Psoas muscle (tissue), 8 donors: ENCODE data around the gene CACNA1C. TPM values are rescaled to one million over a fixed set of nuclear protein-coding genes. Genes with fewer than 3 reads are reported as not detected.

Experiments
- ATAC-seq, 4 donors: fragments of 200-7000 bp; cut with Tn5 transposase; one replicate each; pipeline ENCODE4 v1.9.1; 2020; ENCODE audit warnings: moderate library complexity in 3 of 4, mild to moderate bottlenecking in 2 of 4
- DNase-seq, 2 donors: peaks; one replicate each; pipeline ENCODE4 v3.0.0-alpha.2; 2020
- H3K27ac ChIP-seq: fragments of 200-600 bp; one replicate; pipeline ENCODE4 v1.8.0; 2022
- H3K27me3 ChIP-seq, 3 donors: fragments of 200-600 bp in 1 of 3; one replicate each; pipeline versions ENCODE4 v1.6.1 to v1.8.0; 2013 to 2022; ENCODE audit warnings: low read length in 2 of 3, mild to moderate bottlenecking in 2 of 3, moderate library complexity in 1 of 3; ENCODE audit not compliant: insufficient read depth in 3 of 3
- H3K36me3 ChIP-seq, 2 donors: fragments of 200-600 bp in 1 of 2; one replicate each; pipeline versions ENCODE4 v1.6.1 to v1.8.0; 2013 to 2022; ENCODE audit warnings: low read depth in 1 of 2, mild to moderate bottlenecking in 1 of 2, moderate library complexity in 1 of 2; ENCODE audit not compliant: insufficient read depth in 1 of 2
- H3K4me1 ChIP-seq: fragments of 200-600 bp; one replicate; pipeline ENCODE4 v1.8.0; 2022
- H3K4me3 ChIP-seq: fragments of 200-600 bp; one replicate; pipeline ENCODE4 v1.8.0; 2022; ENCODE audit warnings: mild to moderate bottlenecking
- H3K9me3 ChIP-seq: fragments of 200-600 bp; one replicate; pipeline ENCODE4 v1.8.0; 2022
- CTCF ChIP-seq: fragments of 200-600 bp; IDR thresholded peaks from one replicate; pipeline ENCODE4 v1.8.0; 2022; ENCODE audit warnings: antibody characterized with exemption
- WGBS, 3 donors: extraction: QIAGEN DNeasy Blood & Tissue Kit; methylation state at CpG; one replicate each; pipeline versions ENCODE4 v1.1.6 to v1.1.7; 2013; 5-methylcytosine and 5-hydroxymethylcytosine counted together
- intact Hi-C, 2 donors: fragments of 100-400 bp; cut with DNase I; formaldehyde crosslinking; loops; one replicate each; pipeline versions ENCODE4 v1.11.0 to v1.14.2; 2022
- polyA plus RNA-seq, 3 donors: library from polyadenylated mRNA; stranded (reverse); fragments of 200-250 nt; gene quantifications; one replicate each; pipeline ENCODE4 v1.2.3, GENCODE V29; 2013
- total RNA-seq, 4 donors: library from RNA; stranded (reverse); fragmentation: NEBNext Ultra II Directional in 2 of 4; extraction: Animal tissue kit (Norgen Biotek cat#: 25700) in 2 of 4; gene quantifications; one replicate each; pipeline versions ENCODE4 v1.2.1 to v1.2.4, GENCODE V29; 2021 to 2023
- donor health status: healthy with polysubstance abuse.
- donor health status: DM: no; HTN: no; CAD: no; lungs with moderate emphysema.
- donor health status: Bipolar disorder and iron deficiency.
- donor health status: healthy.
- donor health status: DM: yes; HTN: yes; CAD: no.
- donor health status: DM: no; HTN: no; CAD: no.
- donor health status: DM: no; HTN: no; CAD: no.
- donor health status: DM: yes; HTN: yes; CAD: no.

CACNA1C gene
- total and polyA plus RNA-seq, 7 donors, result 0.26 to 2.9 (median 0.95) TPM

GRCh38 chr12:2582631-2583030 lies 529.8 kb downstream of the CACNA1C start:
- no peak for DNase-seq
- no peak overlapping the region for H3K4me3 ChIP-seq
- intact Hi-C loops, result loop anchor here (1.0 to 10.0 kb wide), 4 partner anchors 278 to 525 kb away; no protein-coding TSS in a partner anchor
- no peak overlapping the region for H3K27ac ChIP-seq
- no peaks in the 10 kb centered on the region for H3K36me3 ChIP-seq
- 40 to 50% (median 49%) methylated on average over 9 of the region's 9 CpGs for WGBS, 3 donors
- peak in 1 of 4 donors; percentile 13 for ATAC-seq
- peaks cover 7% of the 10 kb centered on the region for H3K4me1 ChIP-seq
- H3K9me3 ChIP-seq, result no peaks in the 10 kb centered on the region
- no peak for TF ChIP-seq CTCF
- peaks cover 0 to 51% (median 3%) of the 10 kb centered on the region in 3 donors for H3K27me3 ChIP-seq

- intact Hi-C loops, result loop anchor here (1.0 to 10.0 kb wide), 4 partner anchors 278 to 526 kb away; no protein-coding TSS in a partner anchor
- DNase-seq (peak; percentile 74 to 77), ATAC-seq (peak; percentile 88 to 93 (median 90))
- peaks cover 7% of the 10 kb centered on the region for H3K4me1 ChIP-seq
- TF ChIP-seq CTCF, result peak; percentile 92
- peaks cover 0 to 55% (median 3%) of the 10 kb centered on the region in 3 donors for H3K27me3 ChIP-seq
- no peak overlapping the region for H3K27ac ChIP-seq
- 2% methylated on average over 28 to 33 of the region's 33 CpGs for WGBS, 3 donors
- no peak overlapping the region for H3K4me3 ChIP-seq
- H3K36me3 ChIP-seq, result no peaks in the 10 kb centered on the region
- no peaks in the 10 kb centered on the region for H3K9me3 ChIP-seq
Measured at GRCh38 chr12:2583091-2583497, 530.3 kb downstream of the CACNA1C start.

- ATAC-seq, result no peak
- no peak for TF ChIP-seq CTCF
- peaks cover 0 to 59% (median 3%) of the 10 kb centered on the region in 3 donors for H3K27me3 ChIP-seq
- H3K4me3 ChIP-seq, result no peak overlapping the region
- no peaks in the 10 kb centered on the region for H3K9me3 ChIP-seq
- 61 to 67% (median 63%) methylated on average over 9 of the region's 9 CpGs for WGBS, 3 donors
- peaks cover 7% of the 10 kb centered on the region for H3K4me1 ChIP-seq
- DNase-seq, result no peak
- intact Hi-C loops, result loop anchor here (1.0 to 10.0 kb wide), 4 partner anchors 279 to 527 kb away; no protein-coding TSS in a partner anchor
- H3K36me3 ChIP-seq, result no peaks in the 10 kb centered on the region
- H3K27ac ChIP-seq, result no peak overlapping the region
Measured at GRCh38 chr12:2583642-2584401, 531.0 kb downstream of the CACNA1C start.

GRCh38 chr12:2586156-2587038 lies 533.6 kb downstream of the CACNA1C start:
- peaks cover under 1% of the 10 kb centered on the region for H3K9me3 ChIP-seq
- WGBS, 3 donors, result 51 to 59% (median 52%) methylated on average over 12 of the region's 12 CpGs
- ATAC-seq (no peak), DNase-seq (no peak)
- H3K27me3 ChIP-seq, result peaks cover 0 to 55% (median 3%) of the 10 kb centered on the region in 3 donors
- H3K4me1 ChIP-seq, result peaks cover 7% of the 10 kb centered on the region
- TF ChIP-seq CTCF, result no peak
- no peaks in the 10 kb centered on the region for H3K36me3 ChIP-seq
- intact Hi-C loops, result loop anchor here (10.0 kb wide), 2 partner anchors 282 to 292 kb away; no protein-coding TSS in a partner anchor
- H3K27ac ChIP-seq, result no peak overlapping the region
- no peak overlapping the region for H3K4me3 ChIP-seq
